Measurements from ENCODE around the gene SNAI3. TPM values are rescaled to one million over a fixed set of nuclear protein-coding genes. Genes with fewer than 3 reads are reported as not detected.
A peak's percentile ranks its signal among the peaks of the same experiment; 100 is the strongest.

Gene SNAI3
- total and polyA plus RNA-seq, 2 experiments from 2014 or later: 10.3 to 19.4 TPM

GRCh38 chr16:88712362-88712979 is 26.2 kb upstream of the SNAI3 start:
- no peaks in the 10 kb centered on the region; the same call in 1 of the 2 replicates for H4K20me1 ChIP-seq (replicated peaks; ENCODE audit: insufficient read depth)
- H3K9me2 ChIP-seq (ENCODE audit: insufficient read depth): no peaks in the 10 kb centered on the region
- H3K27ac Mint-ChIP-seq: peak overlapping the region; percentile 89
- no peak overlapping the region for H3K4me3 ChIP-seq
- no peak overlapping the region for H3K4me3 Mint-ChIP-seq
- no peaks in the 10 kb centered on the region for H3K4me1 ChIP-seq (ENCODE audit: insufficient read depth)
- no peak overlapping the region for H2AFZ ChIP-seq
- DNase-seq (ENCODE audit: low spot score): no peak
- no peaks in the 10 kb centered on the region for H3K27me3 ChIP-seq (ENCODE audit: insufficient read depth)
- ATAC-seq: no peak
- H3K9me3 Mint-ChIP-seq: no peaks in the 10 kb centered on the region
- no peak overlapping the region for H3K27ac ChIP-seq (ENCODE audit: low read depth)
- peaks cover 14% of the 10 kb centered on the region for H3K27me3 Mint-ChIP-seq (ENCODE audit: insufficient read depth, low read depth, poor library complexity)
- H3F3A ChIP-seq (replicated peaks; ENCODE audit: low read depth): no peaks in the 10 kb centered on the region
- peaks cover 15% of the 10 kb centered on the region for H3K79me2 ChIP-seq (replicated peaks; ENCODE audit: insufficient read depth)
- H3K36me3 ChIP-seq (ENCODE audit: insufficient read depth): no peaks in the 10 kb centered on the region
- peaks cover 9% of the 10 kb centered on the region for H3K4me1 Mint-ChIP-seq
- H3K36me3 Mint-ChIP-seq (ENCODE audit: low read depth): peaks cover 16% of the 10 kb centered on the region
- H3K4me2 ChIP-seq: no peak overlapping the region
- TF ChIP-seq CTCF (conservative IDR thresholded peaks at IDR 0.05; ENCODE audit: low read depth in 2 of 2) (no peak), EZH2 (IDR thresholded peaks at IDR 0.05; ENCODE audit: low read depth, unreplicated experiment) (no peak), CREB1 (CRISPR knock-in tag; IDR thresholded peaks at IDR 0.05; ENCODE audit: low read depth) (no peak), ZNF114 (CRISPR knock-in tag; IDR thresholded peaks at IDR 0.05) (no peak), STAT1 (IDR thresholded peaks at IDR 0.05; ENCODE audit: unreplicated experiment) (no peak), POLR2AphosphoS5 (IDR thresholded peaks at IDR 0.05; ENCODE audit: low read depth) (no peak), ZNF331 (CRISPR knock-in tag; IDR thresholded peaks at IDR 0.05; ENCODE audit: low read depth) (no peak)
- TF ChIP-seq, protein P1, sequence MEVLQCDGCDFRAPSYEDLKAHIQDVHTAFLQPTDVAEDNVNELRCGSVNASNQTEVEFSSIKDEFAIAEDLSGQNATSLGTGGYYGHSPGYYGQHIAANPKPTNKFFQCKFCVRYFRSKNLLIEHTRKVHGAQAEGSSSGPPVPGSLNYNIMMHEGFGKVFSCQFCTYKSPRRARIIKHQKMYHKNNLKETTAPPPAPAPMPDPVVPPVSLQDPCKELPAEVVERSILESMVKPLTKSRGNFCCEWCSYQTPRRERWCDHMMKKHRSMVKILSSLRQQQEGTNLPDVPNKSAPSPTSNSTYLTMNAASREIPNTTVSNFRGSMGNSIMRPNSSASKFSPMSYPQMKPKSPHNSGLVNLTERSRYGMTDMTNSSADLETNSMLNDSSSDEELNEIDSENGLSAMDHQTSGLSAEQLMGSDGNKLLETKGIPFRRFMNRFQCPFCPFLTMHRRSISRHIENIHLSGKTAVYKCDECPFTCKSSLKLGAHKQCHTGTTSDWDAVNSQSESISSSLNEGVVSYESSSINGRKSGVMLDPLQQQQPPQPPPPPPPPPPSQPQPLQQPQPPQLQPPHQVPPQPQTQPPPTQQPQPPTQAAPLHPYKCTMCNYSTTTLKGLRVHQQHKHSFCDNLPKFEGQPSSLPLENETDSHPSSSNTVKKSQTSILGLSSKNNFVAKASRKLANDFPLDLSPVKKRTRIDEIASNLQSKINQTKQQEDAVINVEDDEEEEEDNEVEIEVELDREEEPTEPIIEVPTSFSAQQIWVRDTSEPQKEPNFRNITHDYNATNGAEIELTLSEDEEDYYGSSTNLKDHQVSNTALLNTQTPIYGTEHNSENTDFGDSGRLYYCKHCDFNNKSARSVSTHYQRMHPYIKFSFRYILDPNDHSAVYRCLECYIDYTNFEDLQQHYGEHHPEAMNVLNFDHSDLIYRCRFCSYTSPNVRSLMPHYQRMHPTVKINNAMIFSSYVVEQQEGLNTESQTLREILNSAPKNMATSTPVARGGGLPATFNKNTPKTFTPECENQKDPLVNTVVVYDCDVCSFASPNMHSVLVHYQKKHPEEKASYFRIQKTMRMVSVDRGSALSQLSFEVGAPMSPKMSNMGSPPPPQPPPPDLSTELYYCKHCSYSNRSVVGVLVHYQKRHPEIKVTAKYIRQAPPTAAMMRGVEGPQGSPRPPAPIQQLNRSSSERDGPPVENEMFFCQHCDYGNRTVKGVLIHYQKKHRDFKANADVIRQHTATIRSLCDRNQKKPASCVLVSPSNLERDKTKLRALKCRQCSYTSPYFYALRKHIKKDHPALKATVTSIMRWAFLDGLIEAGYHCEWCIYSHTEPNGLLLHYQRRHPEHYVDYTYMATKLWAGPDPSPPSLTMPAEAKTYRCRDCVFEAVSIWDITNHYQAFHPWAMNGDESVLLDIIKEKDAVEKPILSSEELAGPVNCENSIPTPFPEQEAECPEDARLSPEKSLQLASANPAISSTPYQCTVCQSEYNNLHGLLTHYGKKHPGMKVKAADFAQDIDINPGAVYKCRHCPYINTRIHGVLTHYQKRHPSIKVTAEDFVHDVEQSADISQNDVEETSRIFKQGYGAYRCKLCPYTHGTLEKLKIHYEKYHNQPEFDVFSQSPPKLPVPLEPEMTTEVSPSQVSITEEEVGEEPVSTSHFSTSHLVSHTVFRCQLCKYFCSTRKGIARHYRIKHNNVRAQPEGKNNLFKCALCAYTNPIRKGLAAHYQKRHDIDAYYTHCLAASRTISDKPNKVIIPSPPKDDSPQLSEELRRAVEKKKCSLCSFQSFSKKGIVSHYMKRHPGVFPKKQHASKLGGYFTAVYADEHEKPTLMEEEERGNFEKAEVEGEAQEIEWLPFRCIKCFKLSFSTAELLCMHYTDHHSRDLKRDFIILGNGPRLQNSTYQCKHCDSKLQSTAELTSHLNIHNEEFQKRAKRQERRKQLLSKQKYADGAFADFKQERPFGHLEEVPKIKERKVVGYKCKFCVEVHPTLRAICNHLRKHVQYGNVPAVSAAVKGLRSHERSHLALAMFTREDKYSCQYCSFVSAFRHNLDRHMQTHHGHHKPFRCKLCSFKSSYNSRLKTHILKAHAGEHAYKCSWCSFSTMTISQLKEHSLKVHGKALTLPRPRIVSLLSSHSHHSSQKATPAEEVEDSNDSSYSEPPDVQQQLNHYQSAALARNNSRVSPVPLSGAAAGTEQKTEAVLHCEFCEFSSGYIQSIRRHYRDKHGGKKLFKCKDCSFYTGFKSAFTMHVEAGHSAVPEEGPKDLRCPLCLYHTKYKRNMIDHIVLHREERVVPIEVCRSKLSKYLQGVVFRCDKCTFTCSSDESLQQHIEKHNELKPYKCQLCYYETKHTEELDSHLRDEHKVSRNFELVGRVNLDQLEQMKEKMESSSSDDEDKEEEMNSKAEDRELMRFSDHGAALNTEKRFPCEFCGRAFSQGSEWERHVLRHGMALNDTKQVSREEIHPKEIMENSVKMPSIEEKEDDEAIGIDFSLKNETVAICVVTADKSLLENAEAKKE (CRISPR knock-in tag; IDR thresholded peaks at IDR 0.05): no peak

Measured in GM23338 (cell line).